Fibroblast of skin of left quadriceps (primary cell): Measurements from ENCODE around the gene IDNK.

Experiments used
- DNase-seq, 2 experiments: peaks; one replicate each; pipeline ENCODE4 v3.0.0-alpha.2; 2013; ENCODE audit warnings: low read depth in 2 of 2

IDNK gene

DNA sequence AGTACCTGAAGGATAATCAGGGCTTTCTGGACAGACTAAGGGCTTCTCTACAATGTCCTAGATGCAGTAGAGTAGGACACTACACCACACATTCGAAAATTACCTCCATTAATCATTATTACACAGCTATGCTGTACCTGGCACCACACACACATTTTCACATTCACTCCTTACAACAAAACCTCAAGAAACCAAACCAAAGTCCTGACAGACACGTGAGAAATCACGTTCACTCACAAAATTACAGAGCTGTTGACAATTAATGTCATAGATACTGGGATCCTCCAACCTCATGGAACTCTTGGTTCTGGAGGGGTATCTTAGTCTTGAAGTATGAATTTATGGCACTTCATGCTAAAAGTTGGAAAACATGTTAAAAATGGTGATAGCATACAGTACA, 68.5 kb downstream of the IDNK start:
- no peak for DNase-seq
